HG02642 (cell line): ENCODE results near the gene MPEG1.
A peak's percentile ranks its signal among the peaks of the same experiment; 100 is the strongest.

Experiments used
- ATAC-seq: cut with Tn5 transposase; IDR thresholded peaks from one replicate; pipeline ENCODE4 v1.9.1; 2021; ENCODE audit warnings: mild to moderate bottlenecking; ENCODE audit not compliant: unreplicated experiment, poor library complexity

Gene MPEG1, protein sequence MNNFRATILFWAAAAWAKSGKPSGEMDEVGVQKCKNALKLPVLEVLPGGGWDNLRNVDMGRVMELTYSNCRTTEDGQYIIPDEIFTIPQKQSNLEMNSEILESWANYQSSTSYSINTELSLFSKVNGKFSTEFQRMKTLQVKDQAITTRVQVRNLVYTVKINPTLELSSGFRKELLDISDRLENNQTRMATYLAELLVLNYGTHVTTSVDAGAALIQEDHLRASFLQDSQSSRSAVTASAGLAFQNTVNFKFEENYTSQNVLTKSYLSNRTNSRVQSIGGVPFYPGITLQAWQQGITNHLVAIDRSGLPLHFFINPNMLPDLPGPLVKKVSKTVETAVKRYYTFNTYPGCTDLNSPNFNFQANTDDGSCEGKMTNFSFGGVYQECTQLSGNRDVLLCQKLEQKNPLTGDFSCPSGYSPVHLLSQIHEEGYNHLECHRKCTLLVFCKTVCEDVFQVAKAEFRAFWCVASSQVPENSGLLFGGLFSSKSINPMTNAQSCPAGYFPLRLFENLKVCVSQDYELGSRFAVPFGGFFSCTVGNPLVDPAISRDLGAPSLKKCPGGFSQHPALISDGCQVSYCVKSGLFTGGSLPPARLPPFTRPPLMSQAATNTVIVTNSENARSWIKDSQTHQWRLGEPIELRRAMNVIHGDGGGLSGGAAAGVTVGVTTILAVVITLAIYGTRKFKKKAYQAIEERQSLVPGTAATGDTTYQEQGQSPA

DNA sequence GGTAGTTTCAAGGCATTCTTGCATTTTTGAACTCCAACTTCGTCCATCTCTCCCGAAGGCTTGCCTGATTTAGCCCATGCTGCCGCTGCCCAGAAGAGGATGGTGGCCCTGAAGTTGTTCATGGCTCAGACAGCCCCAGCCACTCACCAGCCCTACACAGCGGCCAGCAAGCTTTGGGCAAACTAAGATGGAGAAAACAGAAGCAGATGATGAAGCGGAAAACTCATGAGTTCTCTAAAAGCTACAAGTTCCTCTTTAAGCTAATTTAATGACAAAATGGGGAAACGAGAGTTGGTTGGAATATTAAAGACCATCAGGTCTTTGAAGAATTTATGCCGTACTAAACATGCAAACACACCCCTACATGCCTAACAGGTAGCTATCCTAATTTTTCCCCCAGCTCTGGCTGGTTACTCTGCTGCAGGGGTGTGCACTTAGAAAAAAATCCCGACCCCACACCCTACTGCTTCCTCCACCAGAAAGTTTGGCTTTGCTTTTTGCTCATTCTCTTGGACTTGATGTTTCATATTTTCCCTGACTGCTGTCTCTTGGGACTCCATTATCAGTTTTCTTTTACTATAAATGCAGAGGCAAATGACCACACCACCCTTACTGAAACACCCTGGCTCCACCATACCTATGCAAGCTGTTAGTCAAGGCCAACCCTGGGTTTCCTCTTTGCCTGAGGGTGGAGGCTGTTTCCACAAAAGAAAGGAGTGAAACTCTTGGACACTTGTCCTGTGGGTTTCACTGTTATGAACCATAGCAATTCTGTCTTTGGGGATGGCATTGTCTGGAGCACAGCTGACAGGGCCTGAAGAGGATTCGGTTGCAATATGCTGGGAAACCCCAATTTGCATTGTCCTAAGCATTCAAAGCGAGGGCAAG, at the start of gene MPEG1:
TSS of gene MPEG1 (minus strand) at position 184 of the 888 bp plus-strand sequence. CDS start at position 122, 62 bp downstream.
- peak; percentile 20 for ATAC-seq

DNA sequence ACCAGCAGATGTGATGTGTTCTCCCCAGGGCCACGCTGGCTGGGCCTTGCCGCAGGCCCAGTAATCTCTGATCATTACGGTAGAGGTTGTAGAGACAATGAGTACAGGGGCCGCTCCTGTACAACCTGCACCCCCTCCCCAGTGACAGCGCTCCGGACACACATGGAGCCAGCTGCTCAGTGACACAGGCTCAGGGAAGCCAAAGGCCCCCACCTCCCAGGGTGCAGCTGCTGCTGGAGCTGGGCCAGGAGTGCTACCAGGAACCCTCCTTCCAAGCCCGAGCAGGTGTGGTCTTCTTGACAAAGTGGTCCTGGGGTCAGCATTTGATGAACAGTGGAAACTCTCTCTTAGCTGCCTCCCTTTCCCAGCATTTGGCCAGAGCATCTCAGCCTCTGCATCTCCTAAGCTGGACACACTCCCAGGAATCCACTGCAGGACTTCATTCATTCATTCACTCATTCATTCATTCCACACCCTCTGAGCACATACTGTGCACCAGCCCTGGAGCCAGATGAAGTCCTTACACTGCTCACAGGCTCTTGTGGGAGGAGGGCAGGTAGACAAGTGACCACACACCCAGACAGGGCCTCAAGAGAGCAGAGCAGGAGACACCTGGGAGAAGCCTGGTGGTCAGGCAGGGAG, 49.6 kb upstream of the MPEG1 start:
- ATAC-seq, result no peak

DNA sequence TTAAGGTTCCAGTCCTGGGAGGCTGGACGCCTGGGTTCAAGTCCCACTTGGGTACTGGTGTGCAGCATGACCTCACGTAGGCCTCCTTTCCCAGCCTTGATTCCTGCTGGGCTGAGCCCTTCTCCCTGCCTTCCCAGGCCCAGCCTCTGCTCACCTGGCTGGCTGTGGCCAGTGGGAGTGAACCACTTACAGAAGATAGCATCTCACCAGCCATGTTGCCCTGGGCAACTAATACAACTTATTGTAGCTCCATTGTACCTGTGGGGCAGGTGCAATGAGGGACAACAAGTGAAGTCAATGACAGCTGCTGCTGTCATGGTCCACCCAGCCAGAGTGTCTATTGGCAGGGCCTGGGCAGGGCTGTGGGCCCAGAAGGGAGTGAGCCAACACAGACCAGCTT, 48.4 kb upstream of the MPEG1 start:
- ATAC-seq, result no peak

DNA sequence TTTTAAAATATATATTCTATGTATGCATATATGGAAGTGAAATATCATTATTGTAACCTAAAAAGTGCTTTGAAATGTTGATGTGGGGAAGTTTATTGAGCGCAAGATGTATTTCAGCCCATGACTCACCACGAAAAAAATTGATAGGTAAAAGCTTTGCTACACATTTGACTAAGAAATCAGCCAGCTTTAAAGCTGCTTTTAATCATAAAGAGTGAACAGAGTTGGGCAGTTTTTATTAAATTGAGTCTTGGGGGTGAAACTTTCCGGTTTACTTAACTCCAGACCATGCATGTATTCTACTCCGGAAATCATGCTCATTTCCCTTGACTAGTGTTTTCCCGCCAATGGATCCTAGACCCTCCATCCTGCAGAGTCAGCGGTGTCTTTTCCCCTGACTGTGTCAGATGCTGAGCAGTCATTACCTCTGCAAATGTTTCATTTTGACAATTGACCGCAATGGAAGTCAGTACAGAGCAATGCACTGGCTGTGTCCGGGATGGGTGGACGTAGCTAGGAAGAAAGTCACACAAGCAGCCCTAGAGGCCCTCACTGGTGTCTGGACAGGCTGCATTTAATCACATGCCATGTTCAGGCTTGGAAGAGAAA, 47.2 kb upstream of the MPEG1 start:
- ATAC-seq, result peak; percentile 53

DNA sequence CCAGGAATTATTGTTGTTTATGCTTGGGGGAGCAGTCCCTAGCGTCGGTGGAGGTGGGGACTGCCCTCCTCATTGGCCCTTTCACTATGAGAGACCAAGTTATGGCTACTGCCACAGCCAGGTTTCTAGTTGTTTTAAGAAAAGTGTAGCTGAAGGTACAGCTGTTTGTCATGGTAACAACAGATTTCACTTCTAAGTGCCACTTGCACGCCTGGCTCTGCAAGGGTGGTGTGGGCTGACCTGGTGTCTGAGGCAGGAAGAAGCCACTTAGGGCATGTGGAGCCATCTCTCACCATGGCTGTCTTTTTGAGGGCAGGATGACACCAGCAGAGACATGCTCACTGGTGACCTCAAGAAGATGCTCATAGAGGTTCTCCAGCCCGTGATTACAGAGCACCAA, 46.3 kb upstream of the MPEG1 start:
- ATAC-seq, result no peak

DNA sequence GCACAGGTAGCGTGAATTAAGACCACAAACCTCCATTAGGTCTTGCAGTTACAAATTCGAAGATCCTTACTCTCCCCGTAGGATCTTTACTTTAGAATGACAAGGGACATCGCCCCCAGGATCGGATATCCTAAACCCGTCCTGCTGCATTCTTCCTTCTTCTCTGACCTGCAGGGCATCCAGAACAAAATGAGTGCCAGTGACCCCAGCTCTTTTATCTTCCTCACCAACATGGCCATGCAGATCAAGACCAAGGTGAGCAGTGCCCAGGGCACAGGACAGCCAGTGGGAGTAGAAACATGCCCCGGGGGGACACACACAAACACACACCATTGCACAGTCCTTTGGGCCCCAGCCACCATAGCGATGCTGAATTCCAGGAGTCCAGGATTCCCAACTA, 42.6 kb upstream of the MPEG1 start:
- ATAC-seq, result no peak

DNA sequence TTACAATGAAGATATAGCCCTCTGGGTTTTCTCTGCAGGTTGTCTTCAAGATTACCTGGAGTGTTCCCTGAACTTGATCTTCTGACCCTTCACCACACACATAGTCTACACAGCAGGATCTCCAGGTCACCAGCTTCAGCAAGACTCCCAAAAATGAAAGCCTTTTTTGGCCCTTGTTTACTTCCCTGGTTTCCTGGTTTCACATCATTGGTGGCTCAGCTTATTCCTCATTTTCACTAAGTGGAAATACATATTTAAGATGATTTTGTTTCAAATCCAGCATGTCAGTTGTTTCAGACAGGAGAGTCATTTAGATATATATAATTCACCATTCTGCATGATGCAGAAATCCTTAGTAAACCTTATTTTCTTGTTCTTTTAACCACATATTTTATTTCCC, 41.6 kb upstream of the MPEG1 start:
- no peak for ATAC-seq

DNA sequence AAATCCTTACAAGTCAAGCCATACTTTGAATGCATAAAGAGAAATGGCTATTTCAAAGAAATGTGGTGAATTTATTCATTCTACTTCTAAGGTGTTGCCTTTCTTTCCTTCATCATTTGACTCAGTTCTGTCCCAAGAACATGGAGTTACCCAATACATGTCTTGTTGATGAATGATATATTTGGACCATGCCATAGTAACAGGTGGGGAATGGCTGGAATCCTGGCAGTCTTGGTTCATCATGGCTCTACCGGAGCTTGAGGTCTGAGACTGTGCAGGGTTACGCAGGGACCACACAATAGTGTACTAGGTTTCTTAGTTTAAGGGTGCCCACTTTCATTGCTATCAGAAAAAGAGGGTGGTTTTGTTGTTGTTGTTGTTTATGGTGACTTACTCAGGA, 40.3 kb upstream of the MPEG1 start:
- no peak for ATAC-seq

DNA sequence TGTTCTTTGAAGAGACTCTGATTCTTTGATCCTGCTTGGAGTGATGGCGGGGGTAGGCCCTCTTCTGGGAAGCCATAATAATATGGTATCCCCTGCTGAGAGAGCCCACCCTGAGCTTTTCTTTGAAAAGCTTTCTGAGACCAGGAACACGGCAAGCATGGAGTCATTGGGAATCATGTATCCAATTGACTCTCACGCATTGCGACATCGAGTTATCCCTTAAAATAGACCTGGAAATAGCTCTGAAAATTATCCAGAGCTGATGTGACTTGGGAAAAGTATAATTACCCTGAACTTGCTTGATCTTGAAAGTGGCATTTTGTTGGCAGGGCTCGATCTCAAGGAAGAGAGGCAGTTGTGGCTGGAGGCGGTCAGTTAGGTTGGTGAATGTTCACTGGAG, 36.8 kb upstream of the MPEG1 start:
- ATAC-seq, result no peak

DNA sequence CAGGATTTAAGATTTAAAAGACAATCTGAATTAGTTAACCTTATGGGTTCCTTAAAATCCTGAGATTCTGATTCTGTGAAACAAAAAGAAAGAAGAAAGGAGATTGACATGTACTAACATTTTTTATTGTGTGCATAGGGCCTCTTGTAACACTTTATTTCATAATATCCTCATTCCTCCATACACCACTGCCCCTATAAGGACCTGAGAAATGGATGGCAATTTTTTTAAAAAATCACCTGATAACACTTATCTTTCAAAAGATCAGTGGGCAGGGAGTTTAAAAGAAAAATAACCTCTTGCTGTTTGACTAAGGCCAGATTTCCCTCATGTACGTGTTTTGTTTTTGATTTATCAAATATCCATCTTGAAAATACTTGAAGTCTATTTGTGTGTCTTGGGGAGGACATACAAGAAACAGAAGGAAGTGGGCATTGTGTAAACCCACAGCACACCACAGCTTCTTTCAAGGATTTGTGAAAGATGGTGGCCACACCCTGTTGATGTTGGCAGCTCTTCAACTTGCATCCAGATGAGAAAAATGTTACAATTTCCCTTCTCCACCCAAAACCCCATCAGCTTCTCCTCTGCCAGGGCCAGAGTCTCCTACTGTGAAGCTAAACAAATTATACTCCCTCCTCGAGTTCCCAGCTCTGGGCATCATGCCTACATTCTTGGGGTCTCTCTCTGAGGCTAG, 35.0 kb upstream of the MPEG1 start:
- ATAC-seq, result no peak

DNA sequence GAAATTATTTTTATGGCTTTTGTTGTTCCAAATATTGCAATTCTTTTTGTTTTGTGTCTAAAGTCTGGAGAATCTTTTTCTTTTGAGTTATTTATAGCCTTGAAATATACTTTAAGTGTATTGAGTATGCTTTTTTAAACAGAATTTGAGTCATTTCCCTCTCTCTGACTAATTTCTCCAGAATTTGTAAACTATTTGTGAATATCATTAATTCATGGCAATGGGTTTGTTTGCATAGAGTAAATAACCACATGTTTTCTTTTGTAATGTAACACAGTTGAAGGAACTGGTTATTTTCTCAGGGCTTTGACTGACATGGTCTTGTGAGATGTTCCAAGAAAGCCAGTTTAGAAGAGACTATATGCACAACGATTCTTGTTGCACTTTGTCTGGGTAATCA, 30.9 kb upstream of the MPEG1 start:
- ATAC-seq, result no peak

DNA sequence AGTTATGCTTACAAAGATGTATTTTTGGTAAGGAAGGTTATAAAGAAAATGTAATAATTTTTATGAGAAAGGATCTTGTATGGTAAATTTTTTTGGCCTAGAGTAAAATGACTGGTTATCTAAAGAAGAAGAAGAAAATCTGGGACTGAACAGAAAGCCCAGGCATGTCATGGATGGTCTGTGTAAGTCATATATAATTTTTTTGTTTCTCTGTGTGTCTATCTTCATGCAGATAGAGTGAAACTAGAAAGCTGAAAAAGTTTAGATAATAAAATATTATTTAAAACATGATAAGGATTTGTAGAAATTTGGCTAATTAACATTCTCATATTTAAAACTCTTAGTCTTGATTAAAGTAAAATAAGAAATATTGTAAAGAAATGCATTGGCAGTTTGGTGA, 27.6 kb upstream of the MPEG1 start:
- no peak for ATAC-seq

DNA sequence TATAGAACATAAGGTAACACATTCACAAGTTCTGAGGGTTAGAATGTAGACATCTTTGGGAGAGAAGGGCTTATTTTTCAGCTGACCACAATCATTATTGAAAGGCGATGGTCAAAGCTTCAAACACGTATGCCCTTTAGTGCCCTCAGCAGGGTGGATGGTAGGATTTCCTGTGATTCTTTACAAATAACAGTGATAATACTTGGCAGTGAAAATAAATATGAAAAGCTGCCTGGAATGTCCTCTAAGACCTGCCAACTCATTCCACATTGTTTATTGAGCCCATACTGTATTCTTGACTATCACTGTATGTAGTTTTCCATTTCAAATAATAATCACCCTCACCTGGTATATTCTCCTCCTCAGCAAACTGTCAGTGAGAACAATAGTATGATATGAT, 13.7 kb upstream of the MPEG1 start:
- no peak for ATAC-seq

DNA sequence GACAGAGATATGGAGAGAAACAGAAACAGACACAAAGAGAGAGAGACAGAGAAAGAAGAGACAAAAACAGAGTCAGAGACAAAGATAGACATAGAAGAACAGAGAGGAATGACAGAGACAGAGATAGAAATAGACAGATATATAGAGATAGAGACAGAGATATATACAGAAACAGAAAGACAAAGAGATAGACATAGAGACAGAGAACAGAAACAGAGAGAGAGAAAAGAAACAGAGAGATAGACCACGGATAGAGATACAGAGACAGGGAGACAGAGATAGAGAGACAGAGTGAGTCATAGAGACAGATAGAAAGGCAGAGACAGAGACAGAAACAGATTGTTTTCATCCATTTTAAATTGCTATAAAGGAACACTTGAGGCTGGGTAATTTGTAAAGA, 12.3 kb upstream of the MPEG1 start:
- ATAC-seq, result peak; percentile 52

DNA sequence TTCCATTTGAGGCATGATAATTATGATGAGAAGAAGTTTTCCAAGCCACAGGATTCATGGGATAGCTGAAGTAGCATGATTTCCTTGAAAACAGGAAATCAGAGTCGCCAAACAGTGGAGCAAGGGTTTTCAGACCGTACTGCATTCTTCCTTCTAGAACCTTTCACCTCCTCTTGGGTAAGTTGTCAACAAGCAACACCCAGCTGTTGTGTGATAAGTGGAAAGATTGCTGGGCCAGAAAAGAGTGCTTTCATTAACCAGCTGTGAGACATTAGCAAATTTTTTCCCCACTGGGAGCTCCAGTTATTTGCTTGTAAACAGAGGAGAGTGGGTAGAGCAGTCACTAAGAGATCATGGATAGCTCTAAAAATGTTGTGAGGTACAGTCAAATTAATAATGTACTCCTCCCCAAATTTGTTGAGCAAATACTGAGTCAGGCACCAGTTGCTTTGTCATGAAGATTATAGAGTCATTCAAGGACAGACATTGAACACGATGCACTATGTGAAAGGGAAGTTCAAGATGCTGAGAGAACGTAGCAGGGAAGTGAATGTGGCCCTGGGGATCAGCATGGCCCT, 11.7 kb upstream of the MPEG1 start:
- ATAC-seq, result peak; percentile 58

DNA sequence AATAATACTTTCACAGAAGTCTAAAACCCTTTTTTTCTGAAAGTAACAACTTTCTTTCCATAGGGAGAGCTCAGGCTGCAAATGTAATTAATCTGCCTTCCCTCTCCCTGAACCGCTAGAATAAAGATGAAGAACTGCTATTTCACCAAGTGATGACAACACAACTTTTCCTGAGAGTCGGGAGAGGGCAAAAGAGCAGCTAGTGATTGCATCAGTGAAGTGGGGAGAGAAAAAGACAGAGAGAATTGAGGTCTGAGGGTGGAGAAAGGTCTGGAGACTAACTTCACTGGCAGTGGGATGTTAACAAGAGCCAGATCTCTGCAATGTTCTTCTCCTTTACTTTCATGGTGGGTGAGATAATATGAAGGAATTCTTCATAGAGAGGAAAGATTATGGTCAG, 10.9 kb upstream of the MPEG1 start:
- no peak for ATAC-seq

DNA sequence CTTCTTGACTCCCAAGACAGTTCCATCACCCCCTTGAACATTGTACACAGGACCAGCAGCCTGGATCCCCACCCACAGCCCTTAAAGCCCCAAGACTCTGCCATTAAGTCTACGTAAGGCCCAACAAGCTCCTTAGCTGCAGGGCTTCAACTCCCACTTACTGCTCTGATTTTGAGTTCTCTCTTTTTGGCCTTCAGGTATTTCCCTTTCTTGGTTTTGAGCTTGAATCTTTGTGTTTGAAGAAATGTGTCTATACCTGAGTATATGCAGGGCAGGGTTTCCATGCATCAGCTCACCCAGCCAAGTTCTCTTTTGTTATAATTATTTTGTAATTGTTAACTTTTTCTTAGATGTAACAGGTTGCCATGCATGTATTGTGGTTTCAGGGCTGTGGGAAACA, 10.4 kb upstream of the MPEG1 start:
- ATAC-seq, result no peak

DNA sequence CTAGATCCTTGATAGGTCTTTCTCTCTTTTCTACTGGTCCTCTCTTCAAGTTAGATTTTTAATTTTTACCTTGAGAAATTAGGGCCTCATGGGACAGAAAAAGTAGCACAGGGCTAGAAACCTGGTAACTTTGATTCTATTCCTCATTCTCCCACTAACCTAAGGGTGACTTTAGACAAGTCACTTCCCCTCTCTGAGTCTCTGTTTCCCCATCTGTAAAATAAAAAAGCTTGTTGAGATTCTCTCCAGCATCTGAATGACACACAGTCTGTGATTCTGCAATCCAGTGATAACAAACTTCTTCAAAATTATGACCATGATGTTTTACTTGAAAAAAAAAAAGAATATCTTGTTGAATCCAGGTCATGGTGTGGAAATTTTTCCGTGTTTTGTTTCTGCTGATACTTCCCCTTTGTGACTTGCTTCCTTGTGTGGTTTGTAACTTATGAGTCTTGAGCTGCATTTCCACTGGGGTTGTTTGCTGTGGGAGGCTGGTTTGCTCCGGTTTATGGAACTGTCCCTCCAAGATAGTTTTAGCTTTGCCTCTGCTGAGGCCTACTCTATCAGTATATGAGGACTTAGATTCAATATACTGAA, 9.8 kb upstream of the MPEG1 start:
- no peak for ATAC-seq

DNA sequence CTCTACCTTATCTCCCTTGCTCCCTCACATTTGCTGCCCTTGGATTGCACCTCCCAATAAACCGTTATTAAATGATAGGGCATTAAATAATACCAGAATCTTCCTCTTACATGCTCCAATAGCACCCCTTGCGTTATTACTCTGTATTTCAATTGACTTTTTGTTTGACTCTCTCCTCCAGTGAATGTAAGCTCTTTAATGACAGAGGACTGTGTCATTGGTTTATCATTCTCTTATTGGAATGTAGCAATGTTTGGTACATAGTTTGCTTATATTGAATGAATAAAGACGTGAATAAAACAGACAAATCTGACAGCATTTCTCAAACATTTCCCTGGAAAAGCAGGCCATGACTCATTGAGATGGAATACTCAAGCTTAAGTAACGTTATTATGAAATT, 8.7 kb upstream of the MPEG1 start:
- no peak for ATAC-seq
